Naive thymus-derived CD4-positive, alpha-beta T cell (primary cell): ENCODE results near the gene UMODL1. TPM values are rescaled to one million over a fixed set of nuclear protein-coding genes. Genes with fewer than 3 reads are reported as not detected.

Source experiments
- ATAC-seq: fragments of 150-1000 bp; cut with Tn5 transposase; 2 replicates; pipeline ENCODE4 v1.10.0; 2021; ENCODE audit warnings: mild to moderate bottlenecking, moderate library complexity
- CTCF ChIA-PET: fragments of 350-600 bp; sonication (Branson Sonifier 250); formaldehyde crosslinking; loops from one replicate; lab custom pipeline; 2021; ENCODE audit warnings: antibody characterized with exemption; lab: Charles Lee
- POLR2A ChIA-PET: fragments of 350-600 bp; sonication (Branson Sonifier 250); formaldehyde crosslinking; loops from one replicate; lab custom pipeline; 2021; ENCODE audit warnings: antibody characterized with exemption, inconsistent platforms; lab: Charles Lee
- DNase-seq, 9 donors: peaks; one replicate each; pipeline versions ENCODE4 v3.0.0 to v3.0.0-alpha.2; 2020 to 2022; ENCODE audit warnings: mixed read lengths in 1 of 9
- H3K27ac ChIP-seq: one replicate; pipeline ENCODE4 v1.7.0; 2013; ENCODE audit warnings: mild to moderate bottlenecking, low read depth, low read length, moderate library complexity
- H3K27me3 ChIP-seq, 2 donors: one replicate each; pipeline ENCODE4 v1.7.0; 2013; ENCODE audit warnings: low read length in 2 of 2, mild to moderate bottlenecking in 2 of 2, moderate library complexity in 2 of 2; ENCODE audit not compliant: control insufficient read depth in 2 of 2, insufficient read depth in 2 of 2
- H3K36me3 ChIP-seq, 3 experiments: 1 replicate in 2 of 3; 2 replicates in 1 of 3; pipeline ENCODE4 v1.7.0; 2013; ENCODE audit warnings: low read length in 3 of 3, mild to moderate bottlenecking in 3 of 3, moderate library complexity in 1 of 3; ENCODE audit not compliant: insufficient read depth in 3 of 3, control insufficient read depth in 2 of 3
- H3K4me1 ChIP-seq, 2 donors: one replicate each; pipeline ENCODE4 v1.7.0; 2013; ENCODE audit warnings: low read length in 2 of 2, mild to moderate bottlenecking in 2 of 2, moderate library complexity in 1 of 2; ENCODE audit not compliant: control insufficient read depth in 2 of 2, insufficient read depth in 2 of 2
- H3K4me3 ChIP-seq: 2 replicates; pipeline ENCODE4 v1.7.0; 2013; ENCODE audit warnings: mild to moderate bottlenecking, low read length
- H3K9me3 ChIP-seq, 3 experiments: 1 replicate in 2 of 3; 2 replicates in 1 of 3; pipeline ENCODE4 v1.7.0; 2013; ENCODE audit warnings: low read length in 3 of 3; ENCODE audit not compliant: control insufficient read depth in 2 of 3
- H3K27ac Mint-ChIP-seq, 9 donors: one replicate each; pipeline ENCODE4 v1.8.0; 2020 to 2022; ENCODE audit warnings: mixed read lengths in 9 of 9, mild to moderate bottlenecking in 8 of 9, moderate library complexity in 5 of 9, inconsistent platforms in 2 of 9
- H3K27me3 Mint-ChIP-seq, 5 donors: one replicate each; pipeline ENCODE4 v1.8.0; 2021 to 2022; ENCODE audit warnings: mixed read lengths in 5 of 5, mild to moderate bottlenecking in 1 of 5
- H3K36me3 Mint-ChIP-seq, 5 donors: one replicate each; pipeline ENCODE4 v1.8.0; 2020 to 2022; ENCODE audit warnings: mixed read lengths in 5 of 5, mild to moderate bottlenecking in 3 of 5, inconsistent platforms in 1 of 5
- H3K4me1 Mint-ChIP-seq, 7 donors: one replicate each; pipeline ENCODE4 v1.8.0; 2020 to 2022; ENCODE audit warnings: mixed read lengths in 7 of 7, mild to moderate bottlenecking in 3 of 7, inconsistent platforms in 1 of 7
- H3K4me3 Mint-ChIP-seq, 10 donors: one replicate each; pipeline ENCODE4 v1.8.0; 2020 to 2022; ENCODE audit warnings: mild to moderate bottlenecking in 10 of 10, mixed read lengths in 10 of 10, moderate library complexity in 6 of 10, inconsistent platforms in 2 of 10
- H3K9me3 Mint-ChIP-seq, 11 donors: one replicate each; pipeline ENCODE4 v1.8.0; 2020 to 2022; ENCODE audit warnings: mixed read lengths in 11 of 11, mild to moderate bottlenecking in 4 of 11, inconsistent platforms in 1 of 11, moderate library complexity in 1 of 11
- intact Hi-C, 2 donors: fragments of 100-400 bp; cut with micrococcal nuclease; formaldehyde crosslinking; loops; one replicate each; pipeline ENCODE4 v1.15.1; 2023
- polyA plus RNA-seq, 2 donors: library from polyadenylated mRNA; unstranded; fragments of 300-500 nt; fragmentation: Illumina TruSeq; gene quantifications; one replicate each; pipeline ENCODE4 v1.2.3, GENCODE V29; 2021
- total RNA-seq, 6 experiments: library from RNA in 5 of 6; stranded (reverse) in 5 of 6; gene quantifications; 1 replicate in 5 of 6; 2 replicates in 1 of 6; pipeline ENCODE4 v1.2.3 and lab custom pipeline; 2021 to 2026

UMODL1 gene
- total and polyA plus RNA-seq, 7 experiments from 2014 or later = 0.11 to 1.7 (median 0.66) TPM; not detected in 1

GRCh38 chr21:42026082-42026435 lies 45.1 kb upstream of the UMODL1 start:
- Mint-ChIP-seq H3K9me3 (no peaks in the 10 kb centered on the region), H3K36me3 (no peaks in the 10 kb centered on the region), H3K4me3 (no peak overlapping the region), H3K27ac (peak overlapping the region in 3 of 9 donors; percentile 50 to 75 (median 68)), H3K4me1 (peaks cover 0 to 6% (median 0%) of the 10 kb centered on the region in 7 donors), H3K27me3 (peaks cover 0 to 6% (median 0%) of the 10 kb centered on the region in 5 donors)
- no peaks in the 10 kb centered on the region for H3K9me3 ChIP-seq
- no peak overlapping the region for H3K4me3 ChIP-seq
- intact Hi-C loops = no loop called here
- H3K36me3 ChIP-seq = no peaks in the 10 kb centered on the region
- ATAC-seq (no peak), DNase-seq (no peak)
- H3K4me1 ChIP-seq = no peaks in the 10 kb centered on the region
- ChIA-PET POLR2A (interaction anchor here (1.0 kb wide), 1 partner anchor 12 kb away, joined by 3 read pairs; no protein-coding TSS in a partner anchor), CTCF (no interaction called here)
- no peak overlapping the region for H3K27ac ChIP-seq
- H3K27me3 ChIP-seq = no peaks in the 10 kb centered on the region

DNA sequence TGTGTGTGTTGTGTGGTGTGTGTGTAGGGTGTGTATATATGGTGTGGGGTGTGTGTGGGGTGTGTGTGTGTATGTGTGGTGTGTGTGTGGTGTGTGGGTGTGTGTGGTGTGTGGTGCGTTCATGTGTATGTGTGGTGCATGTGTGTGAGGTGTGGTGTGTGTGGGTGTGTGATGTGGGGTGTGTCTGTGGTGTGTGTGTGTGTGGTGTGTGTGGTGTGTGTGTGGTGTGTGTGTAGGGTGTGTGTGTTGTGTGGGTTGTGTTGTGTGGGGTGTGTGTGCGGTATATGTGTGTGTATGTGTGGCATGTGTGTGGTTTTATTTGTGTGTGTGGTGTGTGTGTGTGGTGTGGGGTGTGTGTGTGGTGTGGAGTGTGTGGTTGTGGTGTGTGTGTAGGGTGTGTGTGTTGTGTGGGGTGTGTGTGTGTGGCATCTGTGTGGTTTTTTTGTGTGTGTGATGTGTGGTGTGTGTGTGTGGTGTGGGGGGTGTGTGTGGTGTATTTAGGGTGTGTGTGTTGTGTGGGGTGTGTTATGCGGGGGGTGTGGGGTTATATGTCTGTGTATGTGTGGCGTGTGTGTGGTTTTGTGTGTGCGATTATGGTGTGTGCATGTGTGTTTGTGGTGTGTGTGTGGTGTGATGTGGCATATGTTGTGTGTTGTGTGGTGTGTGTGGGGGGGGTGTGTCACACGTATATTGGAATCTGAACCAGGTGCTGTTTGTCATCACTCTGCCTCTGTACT lies 43.9 kb upstream of the UMODL1 start:
- intact Hi-C loops = no loop called here
- no peak for DNase-seq
- ATAC-seq = no peak

GRCh38 chr21:42027822-42028765 lies 43.0 kb upstream of the UMODL1 start:
- no peak overlapping the region for H3K4me3 ChIP-seq
- H3K9me3 ChIP-seq = no peaks in the 10 kb centered on the region
- H3K9me3 Mint-ChIP-seq = no peaks in the 10 kb centered on the region
- peak overlapping the region in 4 of 9 donors; percentile 21 to 66 (median 57) for H3K27ac Mint-ChIP-seq
- no peak for DNase-seq
- no peaks in the 10 kb centered on the region for H3K27me3 Mint-ChIP-seq
- H3K27me3 ChIP-seq = no peaks in the 10 kb centered on the region
- intact Hi-C loops = no loop called here
- ATAC-seq = no peak
- H3K27ac ChIP-seq = no peak overlapping the region
- no peak overlapping the region for H3K4me3 Mint-ChIP-seq
- H3K4me1 Mint-ChIP-seq = peaks cover 0 to 9% (median 0%) of the 10 kb centered on the region in 7 donors
- no peaks in the 10 kb centered on the region for H3K4me1 ChIP-seq
- no peaks in the 10 kb centered on the region for H3K36me3 Mint-ChIP-seq
- ChIA-PET CTCF (no interaction called here), POLR2A (no interaction called here)
- H3K36me3 ChIP-seq = no peaks in the 10 kb centered on the region

More for the DNA sequence above, 43.9 kb upstream of the UMODL1 start:
- Mint-ChIP-seq H3K4me1 (peaks cover 0 to 9% (median 0%) of the 10 kb centered on the region in 7 donors), H3K36me3 (no peaks in the 10 kb centered on the region), H3K4me3 (no peak overlapping the region), H3K27ac (peak overlapping the region in 3 of 9 donors; percentile 21 to 66 (median 48)), H3K27me3 (no peaks in the 10 kb centered on the region), H3K9me3 (no peaks in the 10 kb centered on the region)
- CTCF ChIA-PET = no interaction called here
- no peaks in the 10 kb centered on the region for H3K27me3 ChIP-seq
- H3K4me3 ChIP-seq = no peak overlapping the region
- H3K27ac ChIP-seq = no peak overlapping the region
- POLR2A ChIA-PET = no interaction called here
- H3K4me1 ChIP-seq = no peaks in the 10 kb centered on the region
- no peaks in the 10 kb centered on the region for H3K36me3 ChIP-seq
- no peaks in the 10 kb centered on the region for H3K9me3 ChIP-seq

DNA sequence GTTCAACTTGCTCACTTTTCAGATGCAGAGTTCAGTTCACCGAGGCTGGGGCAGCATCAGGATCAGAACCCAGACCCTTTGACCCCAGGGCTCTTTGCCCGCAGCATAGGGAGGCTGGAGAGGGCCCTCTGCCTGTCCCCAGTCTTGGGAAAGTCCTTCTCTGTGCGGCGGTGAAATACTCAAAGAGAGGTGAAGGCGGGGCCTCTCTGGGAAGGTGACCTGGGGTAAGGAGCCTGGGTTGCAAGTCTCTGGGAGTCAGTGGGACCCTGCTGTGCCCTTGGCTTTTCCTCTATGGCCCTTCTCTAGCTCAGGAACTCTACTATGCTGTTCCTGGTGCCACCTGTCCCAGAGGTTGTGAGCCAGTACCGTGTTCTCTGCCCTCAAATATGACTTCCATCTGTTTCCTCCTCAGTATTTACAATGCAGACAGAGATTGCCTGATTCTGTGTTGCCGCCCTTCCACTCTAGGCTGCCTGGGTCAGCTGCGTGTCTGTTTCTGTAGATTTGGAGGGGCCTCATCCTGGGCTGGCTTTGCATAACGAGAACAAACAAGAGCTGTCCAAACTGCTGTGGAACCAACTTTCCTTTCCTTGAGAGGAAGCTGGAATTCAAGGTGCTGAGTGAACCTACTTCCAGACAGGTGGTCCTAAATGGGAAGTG lies 42.2 kb upstream of the UMODL1 start:
- intact Hi-C loops = no loop called here
- Histone ChIP-seq H3K9me3 (no peaks in the 10 kb centered on the region), H3K4me1 (no peaks in the 10 kb centered on the region), H3K4me3 (no peak overlapping the region), H3K36me3 (no peaks in the 10 kb centered on the region), H3K27ac (no peak overlapping the region), H3K27me3 (no peaks in the 10 kb centered on the region)
- CTCF ChIA-PET = no interaction called here
- Mint-ChIP-seq H3K9me3 (no peaks in the 10 kb centered on the region), H3K4me1 (peaks cover 0 to 9% (median 0%) of the 10 kb centered on the region in 7 donors), H3K36me3 (no peaks in the 10 kb centered on the region), H3K27ac (no peak overlapping the region), H3K4me3 (no peak overlapping the region), H3K27me3 (no peaks in the 10 kb centered on the region)
- ATAC-seq (no peak), DNase-seq (no peak)
- POLR2A ChIA-PET = no interaction called here

DNA sequence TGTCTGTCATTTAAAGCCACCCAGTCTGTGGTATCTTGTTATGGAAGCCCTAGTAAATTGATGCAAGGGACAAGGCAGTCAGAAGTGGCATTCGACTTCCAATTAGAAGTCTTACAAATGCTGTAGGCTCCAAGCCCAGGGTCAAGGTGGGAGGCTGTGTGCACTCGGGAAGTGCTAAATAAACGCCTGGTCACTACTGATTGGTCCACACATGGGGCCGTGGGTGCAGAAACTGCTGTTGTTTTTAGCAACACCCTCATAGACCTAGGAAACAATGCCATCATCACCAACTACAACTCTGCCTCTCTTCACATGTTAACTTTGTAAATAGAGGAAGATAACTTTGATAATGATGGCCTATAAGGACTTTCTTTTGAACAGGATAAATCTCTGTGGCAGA lies 40.8 kb upstream of the UMODL1 start:
- no peak for ATAC-seq
- no peaks in the 10 kb centered on the region for H3K4me1 ChIP-seq
- no peak overlapping the region for H3K4me3 Mint-ChIP-seq
- no peak overlapping the region for H3K27ac ChIP-seq
- no peak overlapping the region for H3K27ac Mint-ChIP-seq
- no peaks in the 10 kb centered on the region for H3K9me3 Mint-ChIP-seq
- H3K4me1 Mint-ChIP-seq = peaks cover 0 to 15% (median 0%) of the 10 kb centered on the region in 7 donors
- CTCF ChIA-PET = no interaction called here
- H3K36me3 Mint-ChIP-seq = no peaks in the 10 kb centered on the region
- H3K9me3 ChIP-seq = no peaks in the 10 kb centered on the region
- H3K27me3 Mint-ChIP-seq = no peaks in the 10 kb centered on the region
- H3K4me3 ChIP-seq = no peak overlapping the region
- no peaks in the 10 kb centered on the region for H3K27me3 ChIP-seq
- intact Hi-C loops = no loop called here
- POLR2A ChIA-PET = no interaction called here
- H3K36me3 ChIP-seq = no peaks in the 10 kb centered on the region
- no peak for DNase-seq

GRCh38 chr21:42031241-42031640 lies 39.9 kb upstream of the UMODL1 start:
- no peaks in the 10 kb centered on the region for H3K4me1 ChIP-seq
- H3K27ac ChIP-seq = no peak overlapping the region
- Mint-ChIP-seq H3K36me3 (no peaks in the 10 kb centered on the region), H3K4me3 (no peak overlapping the region), H3K27ac (no peak overlapping the region), H3K4me1 (peaks cover 0 to 15% (median 0%) of the 10 kb centered on the region in 7 donors), H3K9me3 (peaks cover 0 to 2% (median 0%) of the 10 kb centered on the region in 11 donors), H3K27me3 (no peaks in the 10 kb centered on the region)
- ChIA-PET CTCF (interaction anchor here (0.9 kb wide), 1 partner anchor 77 kb away, joined by 3 read pairs; no protein-coding TSS in a partner anchor), POLR2A (no interaction called here)
- intact Hi-C loops = no loop called here
- no peak overlapping the region for H3K4me3 ChIP-seq
- no peak for ATAC-seq
- no peaks in the 10 kb centered on the region for H3K9me3 ChIP-seq
- no peak for DNase-seq
- no peaks in the 10 kb centered on the region for H3K27me3 ChIP-seq
- no peaks in the 10 kb centered on the region for H3K36me3 ChIP-seq
